ENCODE data around the gene OVOL1. TPM values are rescaled to one million over a fixed set of nuclear protein-coding genes. Genes with fewer than 3 reads are reported as not detected.
A peak's percentile ranks its signal among the peaks of the same experiment; 100 is the strongest.
"Not testable (repeated sequence)": the region's sequence is repeated elsewhere in the genome, so short reads cannot be mapped to it uniquely, and the experiment has no call there.

OVOL1 gene
- polyA plus RNA-seq, 3 donors: 14.6 to 17.3 (median 17.1) TPM

DNA sequence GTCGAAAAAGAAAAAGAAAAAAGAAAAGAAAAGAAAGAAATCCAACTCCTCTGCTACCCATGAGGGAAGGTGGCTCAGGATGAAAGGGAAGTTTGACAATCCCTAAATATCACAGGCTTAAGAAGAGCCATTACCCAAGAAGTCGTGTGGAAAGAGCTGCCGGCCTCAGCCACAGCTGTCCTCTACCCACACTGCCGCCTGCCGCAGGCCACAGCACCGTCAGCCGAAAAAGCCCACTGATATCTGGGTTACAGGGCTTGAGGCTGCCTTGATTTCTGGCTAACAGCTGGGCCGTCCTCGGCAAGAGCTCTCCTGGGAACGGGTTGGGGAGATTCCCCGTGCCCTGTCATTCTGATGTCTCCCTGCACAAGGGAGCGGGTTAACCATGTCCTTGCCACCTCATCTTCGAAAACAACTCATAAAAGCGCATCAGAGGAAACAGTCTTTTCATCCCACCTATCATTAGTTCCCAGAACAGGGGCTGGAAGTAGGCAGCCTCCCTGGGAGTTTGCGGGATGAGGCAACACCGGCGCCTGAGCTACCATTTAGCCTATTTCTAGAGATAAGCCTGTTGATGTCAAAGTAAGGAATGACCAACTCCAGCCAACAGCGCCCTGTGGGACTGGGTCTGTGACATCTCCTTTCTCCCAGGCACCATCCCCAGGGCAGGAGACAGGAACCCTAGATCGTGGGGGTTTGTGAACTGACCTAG, 25.1 kb downstream of the OVOL1 start:
- no peak for DNase-seq

GRCh38 chr11:65814131-65814985, 27.5 kb downstream of the OVOL1 start:
- no peak for DNase-seq

DNA sequence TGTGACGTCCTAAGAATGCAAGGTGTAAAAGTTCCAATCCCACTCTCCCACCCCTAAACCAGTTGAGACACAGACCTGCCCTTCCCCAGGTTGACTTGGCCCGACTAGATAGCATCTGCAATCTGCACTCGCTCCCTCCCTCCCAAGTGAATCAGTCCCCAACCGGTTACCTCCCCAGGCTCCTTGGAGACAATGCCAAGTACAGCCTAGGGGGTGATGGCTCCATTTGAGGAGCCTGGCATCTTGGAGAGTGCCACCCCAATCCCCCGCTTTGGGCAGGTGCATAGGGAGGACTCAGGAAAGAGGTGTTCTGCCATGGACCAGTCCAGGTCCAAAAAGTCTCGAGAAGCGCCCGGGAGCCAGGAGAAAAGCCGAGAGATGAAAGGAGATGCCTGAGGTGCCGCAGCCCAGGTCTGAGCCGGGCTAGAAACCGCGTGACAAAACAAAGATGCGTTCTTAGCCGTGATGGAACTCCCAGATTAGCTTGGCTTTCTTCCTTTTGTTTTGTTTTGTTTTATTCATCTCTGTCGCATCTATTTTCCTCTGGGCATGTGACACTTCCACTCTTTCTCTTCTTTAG, 28.2 kb downstream of the OVOL1 start:
- no peak for DNase-seq

DNA sequence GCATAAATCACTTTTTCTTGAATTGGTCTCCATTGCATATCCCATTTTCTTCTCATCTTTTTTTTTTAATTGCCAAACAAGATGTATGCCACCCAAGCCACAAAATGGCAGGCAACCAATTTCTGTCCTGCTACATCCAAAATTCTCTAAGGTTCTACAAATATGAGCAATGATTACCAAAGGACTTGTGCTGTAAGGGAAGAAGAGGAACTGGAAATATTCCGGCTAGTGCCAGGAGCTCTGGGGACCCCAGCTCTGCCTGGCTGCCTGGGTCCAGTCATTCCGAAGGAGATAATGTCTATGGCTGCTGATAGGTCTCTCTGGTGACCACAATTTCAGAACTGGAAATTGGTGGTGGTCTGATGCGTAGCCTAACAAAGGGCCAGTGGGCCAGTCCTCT, 29.8 kb downstream of the OVOL1 start:
- no peak for DNase-seq

- peak; percentile 55 for DNase-seq
Observed at GRCh38 chr11:65817312-65817834, 30.5 kb downstream of the OVOL1 start.

DNA sequence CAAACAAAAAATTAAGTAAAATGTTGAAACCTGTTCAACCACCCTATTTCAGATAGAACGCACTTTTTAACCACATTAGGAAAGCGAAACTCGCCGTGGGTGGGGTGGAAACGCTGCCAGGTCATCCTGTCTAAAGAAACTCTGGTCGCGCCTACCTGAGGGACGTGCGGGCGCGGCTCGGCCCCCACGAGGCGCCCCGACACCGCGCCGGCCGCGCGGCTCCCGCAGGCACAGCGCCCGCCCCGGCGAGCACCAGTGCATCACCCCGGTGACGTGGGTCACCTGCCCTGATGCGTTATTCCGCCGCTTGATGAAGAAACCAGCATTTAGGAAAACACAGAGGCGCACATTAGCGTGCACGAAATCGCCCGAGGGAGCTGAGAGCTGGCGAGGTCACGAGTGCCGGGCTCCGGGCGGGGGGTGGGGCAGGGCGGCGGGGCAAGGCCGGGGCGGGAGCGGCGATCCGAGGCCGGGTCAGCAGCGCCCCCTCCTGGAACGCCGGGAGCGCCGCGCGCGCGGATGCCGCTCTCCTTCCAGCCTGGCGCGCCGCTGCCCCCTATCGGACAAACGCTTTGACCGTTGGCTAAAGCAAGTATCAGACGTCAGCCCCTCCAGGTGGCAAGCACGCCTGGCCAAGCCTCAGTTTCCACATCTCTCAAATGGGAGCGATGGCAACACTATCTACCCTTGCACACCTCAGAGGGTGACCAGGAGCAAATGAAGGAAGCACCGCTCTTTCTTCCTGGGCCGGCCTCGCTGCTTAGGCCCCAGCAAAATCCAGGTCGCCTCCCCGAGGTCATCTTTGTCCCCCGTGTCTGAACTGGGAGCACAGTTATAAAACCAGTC, 31.2 kb downstream of the OVOL1 start:
- peak; percentile 90 for DNase-seq

- peak; percentile 9 for DNase-seq
Observed at GRCh38 chr11:65821107-65821506, 34.2 kb downstream of the OVOL1 start.

DNA sequence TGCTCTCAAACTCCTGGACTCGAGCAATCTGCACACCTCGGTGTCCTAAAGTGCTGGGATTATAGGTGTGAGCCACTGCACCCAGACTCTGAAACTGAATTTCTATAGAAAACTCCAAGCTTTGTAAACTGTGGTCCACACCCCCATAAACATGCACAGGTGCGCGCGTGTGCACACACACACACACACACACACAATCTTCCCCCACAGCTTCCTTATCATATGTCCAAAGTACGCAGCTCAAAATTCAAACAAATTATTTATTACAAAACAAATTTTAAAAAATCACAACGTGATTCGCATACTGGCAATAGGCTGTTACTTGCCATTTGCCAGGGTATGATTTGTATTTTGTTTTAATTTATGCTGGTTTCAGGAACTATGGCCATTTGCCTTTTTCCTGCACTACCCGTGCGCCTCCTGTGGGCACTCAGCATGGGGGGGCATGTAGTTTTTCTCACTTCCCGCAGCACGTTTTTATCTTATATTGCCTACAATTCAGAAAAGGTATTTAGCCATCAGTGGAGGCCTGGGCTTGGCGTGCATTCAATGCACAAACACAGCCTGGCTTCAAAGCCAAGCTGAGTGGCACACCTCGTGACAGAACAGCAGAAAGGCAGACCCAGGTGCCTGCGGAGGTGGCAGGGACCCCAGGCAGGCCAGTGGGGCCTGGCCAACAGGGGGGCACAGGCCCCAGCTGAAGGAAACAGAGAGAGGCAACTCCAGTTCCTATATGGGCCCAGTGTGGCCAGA, 36.1 kb downstream of the OVOL1 start:
- DNase-seq: no peak

DNA sequence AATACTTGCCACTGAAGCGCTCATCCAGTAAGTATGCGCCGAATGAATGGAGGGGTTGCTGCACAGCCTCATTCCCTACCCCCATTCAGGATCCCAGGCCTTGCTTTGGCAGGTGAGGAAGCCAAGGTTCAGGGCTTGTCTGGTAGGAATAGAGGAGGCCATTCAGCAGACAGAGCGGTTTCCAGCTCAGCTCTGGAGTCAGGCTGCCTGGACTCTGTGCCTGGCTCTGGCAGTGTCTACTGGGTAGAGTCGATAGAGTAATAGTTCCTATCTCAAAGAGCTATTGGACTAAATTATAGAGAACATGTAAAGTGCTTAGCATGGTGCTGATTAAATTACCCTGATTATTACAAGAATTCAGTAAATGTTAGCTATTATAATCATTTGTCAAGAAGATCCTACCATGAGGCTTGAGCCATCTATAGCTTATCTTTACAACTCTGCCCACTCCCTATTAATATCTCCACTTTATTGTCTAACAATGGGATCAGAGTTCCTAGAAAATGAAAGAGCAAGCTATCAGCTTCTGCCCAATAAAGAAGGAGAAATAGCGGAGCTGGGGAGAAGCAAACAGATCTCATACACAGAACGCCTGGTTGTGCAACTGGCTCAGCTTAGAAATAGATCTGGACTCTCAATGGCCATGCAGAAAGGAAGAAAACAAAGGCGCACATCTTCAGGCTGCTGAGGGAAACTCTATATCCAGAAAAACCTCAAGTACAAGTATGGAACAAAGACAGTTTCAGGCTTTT, 40.3 kb downstream of the OVOL1 start:
- DNase-seq: no peak

GRCh38 chr11:65829459-65829858, 42.6 kb downstream of the OVOL1 start:
- DNase-seq: no peak

- DNase-seq: not testable (repeated sequence)
Observed at GRCh38 chr11:65832231-65832630, 45.4 kb downstream of the OVOL1 start.

- DNase-seq: peak; percentile 95
Observed at GRCh38 chr11:65833297-65834030, 46.6 kb downstream of the OVOL1 start, which contains the start of gene SNX32. Gene SNX32, plus strand, starts transcription at chr11:65833963. Its CDS starts 103 bp downstream, at chr11:65834066.

GRCh38 chr11:65834202-65834601, 47.3 kb downstream of the OVOL1 start:
- DNase-seq: no peak

DNA sequence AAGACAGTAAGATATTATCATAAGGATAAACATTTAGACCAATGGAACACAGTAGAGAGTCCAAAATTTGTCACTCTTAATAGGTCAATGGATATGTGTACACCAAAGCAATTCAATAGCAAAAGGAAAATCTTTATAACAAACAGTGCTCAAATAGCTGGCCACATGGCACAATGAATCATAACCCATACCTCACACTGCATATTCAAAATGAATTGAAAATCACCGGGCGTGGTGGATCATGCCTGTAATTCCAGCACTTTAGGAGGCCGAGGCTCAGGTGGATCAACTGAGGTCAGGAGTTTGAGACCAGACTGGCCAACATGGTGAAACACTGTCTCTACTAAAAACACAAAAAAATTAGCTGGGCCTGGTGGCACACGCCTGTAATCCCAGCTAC, 55.3 kb downstream of the OVOL1 start:
- DNase-seq: no peak

DNA sequence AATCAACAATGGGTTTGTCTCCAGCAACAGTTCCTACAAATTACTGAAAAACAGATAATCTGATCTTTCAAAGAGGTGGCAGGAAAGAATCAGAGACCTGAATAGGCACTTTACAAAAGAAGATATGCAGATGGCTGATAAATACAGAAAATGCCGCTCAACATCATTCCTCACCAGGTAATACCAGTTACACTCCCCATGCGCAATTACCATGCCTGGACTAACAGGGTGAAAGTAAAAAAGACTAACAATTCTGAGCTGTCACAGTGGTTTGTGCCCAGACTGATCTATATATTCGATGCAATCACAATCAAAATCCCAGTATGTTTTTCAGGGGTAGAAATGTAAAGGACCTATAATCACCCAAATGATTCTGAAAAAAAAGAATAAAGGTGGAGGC, 56.9 kb downstream of the OVOL1 start:
- DNase-seq: no peak

GRCh38 chr11:65844231-65844872, 57.5 kb downstream of the OVOL1 start:
- no peak for DNase-seq
